OCI-LY1 (cell line): ENCODE data around the gene PDLIM3.

Experiments
- H2AFZ ChIP-seq: fragments of 200-600 bp; sonication (generic), shearing (Covaris generic); 2 replicates; pipeline ENCODE4 v1.6.0; 2014; ENCODE audit warnings: antibody characterized with exemption, mild to moderate bottlenecking, low read length
- H3F3A ChIP-seq: fragments of 200-600 bp; sonication (generic), shearing (Covaris generic); 2 replicates; pipeline ENCODE4 v1.6.0; 2014; ENCODE audit warnings: mild to moderate bottlenecking, antibody characterized with exemption, low read length, moderate library complexity; ENCODE audit not compliant: insufficient read depth
- H3K27ac ChIP-seq: fragments of 200-600 bp; sonication (generic); 2 replicates; pipeline ENCODE4 v1.5.1; 2014; ENCODE audit warnings: low read length, mixed run types, mild to moderate bottlenecking, low read depth; ENCODE audit not compliant: poor library complexity, severe bottlenecking
- H3K27me3 ChIP-seq: fragments of 200-600 bp; sonication (generic); 2 replicates; pipeline ENCODE4 v1.6.0; 2014; ENCODE audit warnings: antibody characterized with exemption, mild to moderate bottlenecking, low read length, moderate library complexity; ENCODE audit not compliant: insufficient read depth
- H3K36me3 ChIP-seq: fragments of 200-600 bp; sonication (generic); 2 replicates; pipeline ENCODE4 v1.6.1; 2014; ENCODE audit warnings: mild to moderate bottlenecking, antibody characterized with exemption, low read length, moderate library complexity, mixed read lengths; ENCODE audit not compliant: insufficient read depth
- H3K4me1 ChIP-seq: fragments of 200-600 bp; sonication (generic); 2 replicates; pipeline ENCODE4 v1.5.1; 2014; ENCODE audit warnings: mild to moderate bottlenecking, low read length, moderate library complexity; ENCODE audit not compliant: insufficient read depth, severe bottlenecking
- H3K4me2 ChIP-seq: fragments of 200-600 bp; sonication (generic), shearing (Covaris generic); 2 replicates; pipeline ENCODE4 v1.6.1; 2014; ENCODE audit warnings: low read length
- H3K4me3 ChIP-seq: fragments of 200-600 bp; sonication (generic); 2 replicates; pipeline ENCODE4 v1.5.1; 2014; ENCODE audit warnings: low read length, low read depth, mild to moderate bottlenecking, mixed read lengths; ENCODE audit not compliant: poor library complexity, severe bottlenecking
- H3K79me2 ChIP-seq: fragments of 200-600 bp; shearing (Covaris generic); 2 replicates; pipeline ENCODE4 v1.6.1; 2016; ENCODE audit warnings: mixed run types, low read length, mixed read lengths; ENCODE audit not compliant: insufficient read depth
- H3K9ac ChIP-seq: fragments of 200-600 bp; sonication (generic), shearing (Covaris generic); 2 replicates; pipeline ENCODE4 v1.6.1; 2014; ENCODE audit warnings: mild to moderate bottlenecking, low read length, mixed read lengths
- H3K9me2 ChIP-seq: fragments of 200-600 bp; sonication (generic), shearing (Covaris generic); 2 replicates; pipeline ENCODE4 v1.6.1; 2014; ENCODE audit warnings: low read depth, mild to moderate bottlenecking, low read length, mixed read lengths
- H3K9me3 ChIP-seq: fragments of 200-600 bp; shearing (Covaris generic); 2 replicates; pipeline ENCODE4 v1.6.1; 2014; ENCODE audit warnings: low read length, mixed read lengths
- H4K20me1 ChIP-seq: fragments of 200-600 bp; sonication (generic), shearing (Covaris generic); 2 replicates; pipeline ENCODE4 v1.6.0; 2016; ENCODE audit warnings: mild to moderate bottlenecking, low read length; ENCODE audit not compliant: insufficient read depth
- EZH2 ChIP-seq: fragments of 200-600 bp; sonication (generic), shearing (Covaris generic); IDR thresholded peaks from 2 replicates; pipeline ENCODE4 v1.8.0; 2017; ENCODE audit warnings: borderline replicate concordance, mixed run types, mild to moderate bottlenecking, antibody characterized with exemption, low read length, moderate library complexity, mixed read lengths
- TF ChIP-seq, protein P1 (sequence below): fragments of 200-600 bp; sonication (generic), shearing (Covaris generic); IDR thresholded peaks from 2 replicates; pipeline ENCODE4 v1.5.1; 2017; ENCODE audit warnings: mild to moderate bottlenecking, antibody characterized with exemption, low read length, moderate library complexity, mixed read lengths

Gene PDLIM3

GRCh38 chr4:185580699-185581098 lies 45.4 kb upstream of the PDLIM3 start:
- no peaks in the 10 kb centered on the region for H4K20me1 ChIP-seq
- no peak overlapping the region for H3K27ac ChIP-seq
- H3K9me3 ChIP-seq = no peaks in the 10 kb centered on the region
- H3K27me3 ChIP-seq = no peaks in the 10 kb centered on the region
- no peak overlapping the region for H3K4me3 ChIP-seq
- H3K9ac ChIP-seq = no peak overlapping the region
- no peaks in the 10 kb centered on the region for H3K79me2 ChIP-seq
- H2AFZ ChIP-seq = no peak overlapping the region
- H3K4me1 ChIP-seq = no peaks in the 10 kb centered on the region
- H3K9me2 ChIP-seq = no peaks in the 10 kb centered on the region
- H3K36me3 ChIP-seq = no peaks in the 10 kb centered on the region
- TF ChIP-seq EZH2 = no peak
- TF ChIP-seq, protein P1, sequence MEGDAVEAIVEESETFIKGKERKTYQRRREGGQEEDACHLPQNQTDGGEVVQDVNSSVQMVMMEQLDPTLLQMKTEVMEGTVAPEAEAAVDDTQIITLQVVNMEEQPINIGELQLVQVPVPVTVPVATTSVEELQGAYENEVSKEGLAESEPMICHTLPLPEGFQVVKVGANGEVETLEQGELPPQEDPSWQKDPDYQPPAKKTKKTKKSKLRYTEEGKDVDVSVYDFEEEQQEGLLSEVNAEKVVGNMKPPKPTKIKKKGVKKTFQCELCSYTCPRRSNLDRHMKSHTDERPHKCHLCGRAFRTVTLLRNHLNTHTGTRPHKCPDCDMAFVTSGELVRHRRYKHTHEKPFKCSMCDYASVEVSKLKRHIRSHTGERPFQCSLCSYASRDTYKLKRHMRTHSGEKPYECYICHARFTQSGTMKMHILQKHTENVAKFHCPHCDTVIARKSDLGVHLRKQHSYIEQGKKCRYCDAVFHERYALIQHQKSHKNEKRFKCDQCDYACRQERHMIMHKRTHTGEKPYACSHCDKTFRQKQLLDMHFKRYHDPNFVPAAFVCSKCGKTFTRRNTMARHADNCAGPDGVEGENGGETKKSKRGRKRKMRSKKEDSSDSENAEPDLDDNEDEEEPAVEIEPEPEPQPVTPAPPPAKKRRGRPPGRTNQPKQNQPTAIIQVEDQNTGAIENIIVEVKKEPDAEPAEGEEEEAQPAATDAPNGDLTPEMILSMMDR = no peak
- H3K4me2 ChIP-seq = no peak overlapping the region
- H3F3A ChIP-seq = no peaks in the 10 kb centered on the region

- Histone ChIP-seq H3K27ac (no peak overlapping the region), H3K36me3 (no peaks in the 10 kb centered on the region), H4K20me1 (no peaks in the 10 kb centered on the region), H3K79me2 (no peaks in the 10 kb centered on the region), H3K27me3 (no peaks in the 10 kb centered on the region), H3K4me1 (no peaks in the 10 kb centered on the region), H2AFZ (no peak overlapping the region), H3K4me3 (no peak overlapping the region), H3F3A (no peaks in the 10 kb centered on the region), H3K4me2 (no peak overlapping the region), H3K9me2 (no peaks in the 10 kb centered on the region), H3K9me3 (no peaks in the 10 kb centered on the region), H3K9ac (no peak overlapping the region)
- TF ChIP-seq, protein P1 = no peak
- no peak for TF ChIP-seq EZH2
Measured at GRCh38 chr4:185578284-185578683, 43.0 kb upstream of the PDLIM3 start.

DNA sequence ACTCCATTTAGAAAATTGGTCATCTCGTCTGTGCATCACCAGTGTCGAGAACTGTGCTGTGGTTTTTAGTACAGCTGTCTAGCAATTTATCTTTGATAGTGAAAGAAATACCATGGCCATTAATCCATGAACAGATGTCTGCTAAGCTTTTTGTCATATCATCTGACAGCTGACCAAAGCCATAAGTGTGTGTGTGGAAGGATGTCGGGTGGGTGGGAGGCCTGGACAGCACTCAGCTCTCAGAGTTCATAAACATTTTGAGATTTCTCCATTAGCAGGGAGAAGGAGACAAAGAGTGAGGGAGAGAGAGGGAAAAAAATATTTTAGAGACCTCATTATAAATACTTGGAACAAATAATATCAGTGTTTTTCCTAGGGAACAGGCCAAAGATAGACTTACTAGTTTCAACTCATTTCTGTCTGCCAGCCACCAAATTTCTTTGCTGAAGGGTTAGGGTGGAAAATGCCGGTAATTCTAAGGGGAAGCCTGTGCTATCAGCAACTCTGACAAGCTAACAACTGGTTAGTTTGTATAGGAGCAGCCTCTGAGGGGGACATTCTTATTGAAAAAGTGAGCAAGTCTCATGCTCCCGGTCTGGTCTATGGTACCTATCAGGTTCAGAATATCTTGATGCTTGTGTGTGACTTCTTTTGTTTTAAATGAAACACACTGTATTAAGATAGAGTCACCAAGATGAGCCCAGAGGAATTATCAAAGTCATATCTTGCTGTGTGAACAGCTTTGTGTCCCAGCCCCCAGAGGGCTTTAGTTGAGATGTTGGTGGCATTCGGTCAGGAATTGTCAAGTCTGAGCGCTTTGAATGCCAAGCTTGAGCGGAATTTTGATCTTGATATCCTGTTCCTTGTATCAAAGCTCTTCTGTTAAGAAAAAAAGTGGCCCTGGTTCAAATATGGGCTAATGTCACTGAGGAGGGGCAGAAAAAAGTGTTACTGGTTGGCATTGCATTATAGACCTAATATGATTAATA lies 41.9 kb upstream of the PDLIM3 start:
- no peak for TF ChIP-seq EZH2
- TF ChIP-seq, protein P1 = no peak
- Histone ChIP-seq H3K9ac (no peak overlapping the region), H3F3A (no peaks in the 10 kb centered on the region), H3K4me2 (no peak overlapping the region), H3K27ac (no peak overlapping the region), H3K9me2 (no peaks in the 10 kb centered on the region), H3K4me3 (no peak overlapping the region), H3K79me2 (no peaks in the 10 kb centered on the region), H3K4me1 (no peaks in the 10 kb centered on the region), H2AFZ (no peak overlapping the region), H4K20me1 (no peaks in the 10 kb centered on the region), H3K27me3 (no peaks in the 10 kb centered on the region), H3K9me3 (no peaks in the 10 kb centered on the region), H3K36me3 (no peaks in the 10 kb centered on the region)
